A549 (cell line): ENCODE data around the gene LBHD2.

Source experiments
- BHLHE40 ChIP-seq: IDR thresholded peaks from 2 replicates; pipeline ENCODE4 v1.6.1; 2012; ENCODE audit warnings: low read depth, low read length, inconsistent platforms
- CTCF ChIP-seq: fragments of >200 bp; sonication (Bioruptor Twin); formaldehyde crosslinking; IDR thresholded peaks from 3 replicates; pipeline ENCODE4 v1.5.1; 2016
- HOXA7 ChIP-seq: fragments of 250-450 bp; sonication (Bioruptor Pico); IDR thresholded peaks from 2 replicates; pipeline ENCODE4 v1.5.0; 2020; ENCODE audit warnings: mild to moderate bottlenecking, moderate library complexity
- MAX ChIP-seq: IDR thresholded peaks from 2 replicates; pipeline ENCODE4 v1.6.1; 2012
- MAZ ChIP-seq: fragments of 150-350 bp; IDR thresholded peaks from 2 replicates; pipeline ENCODE4 v1.6.1; 2014; ENCODE audit warnings: antibody characterized with exemption, low read depth, low read length, borderline replicate concordance
- NR3C1 ChIP-seq: fragments of >200 bp; sonication (Bioruptor Twin); formaldehyde crosslinking; IDR thresholded peaks from 3 replicates; pipeline ENCODE4 v1.6.1; 2017
- PBX3 ChIP-seq: IDR thresholded peaks from 2 replicates; pipeline ENCODE4 v1.6.1; 2012
- POLR2A ChIP-seq: IDR thresholded peaks from 2 replicates; pipeline ENCODE4 v1.6.1; 2012; ENCODE audit warnings: mild to moderate bottlenecking, low read length
- POLR2AphosphoS2 ChIP-seq: conservative IDR thresholded peaks from 2 replicates; pipeline ENCODE4 v1.6.1; 2012; ENCODE audit warnings: low read length, improper control_type of control experiment, inconsistent platforms
- REST ChIP-seq: fragments of 200-600 bp; sonication (generic); IDR thresholded peaks from 2 replicates; pipeline ENCODE4 v1.6.1; 2016; ENCODE audit warnings: antibody characterized with exemption, mild to moderate bottlenecking, moderate library complexity
- SMC3 ChIP-seq: fragments of >200 bp; sonication (Bioruptor Twin); formaldehyde crosslinking; IDR thresholded peaks from 3 replicates; pipeline ENCODE4 v1.6.1; 2018; ENCODE audit warnings: inconsistent platforms

- no peak for TF ChIP-seq BHLHE40
- TF ChIP-seq MAX = no peak
- TF ChIP-seq MAZ = no peak
- TF ChIP-seq CTCF = no peak
- no peak for TF ChIP-seq SMC3
- 0 out of 2 replicates have a peak, but pooled peaks have one; percentile 8 for TF ChIP-seq POLR2A
- TF ChIP-seq HOXA7 (CRISPR knock-in tag) = no peak
- TF ChIP-seq NR3C1 = no peak
- TF ChIP-seq PBX3 = no peak
- no peak for TF ChIP-seq REST
- TF ChIP-seq POLR2AphosphoS2 = no peak
Observed at GRCh38 chr14:103059556-103059955, 24.5 kb upstream of the LBHD2 start.
